Hippocampal formation (tissue), 2 donors: Measurements from ENCODE around the gene CPNE4.

Source experiments
- DNase-seq, 2 donors: peaks; one replicate each; lab custom pipeline; 2025; lab: John Stamatoyannopoulos, UW

CPNE4 gene

GRCh38 chr3:131735116-131735515, 299.7 kb downstream of the CPNE4 start:
- DNase-seq, result no peak

GRCh38 chr3:131733086-131733841, 301.6 kb downstream of the CPNE4 start:
- DNase-seq, result no peak

GRCh38 chr3:131731709-131732108, 303.1 kb downstream of the CPNE4 start:
- no peak for DNase-seq

GRCh38 chr3:131730581-131730980, 304.2 kb downstream of the CPNE4 start:
- DNase-seq, result no peak

- DNase-seq, result no peak
Observed at GRCh38 chr3:131729643-131730017, 305.2 kb downstream of the CPNE4 start.

- DNase-seq, result no peak
Observed at GRCh38 chr3:131728898-131729642, 305.7 kb downstream of the CPNE4 start.

- no peak for DNase-seq
Observed at GRCh38 chr3:131725414-131725813, 309.4 kb downstream of the CPNE4 start.

GRCh38 chr3:131723343-131723742, 311.5 kb downstream of the CPNE4 start:
- DNase-seq, result no peak

- DNase-seq, result no peak
Observed at GRCh38 chr3:131717493-131717892, 317.3 kb downstream of the CPNE4 start.

GRCh38 chr3:131716943-131717342, 317.9 kb downstream of the CPNE4 start:
- no peak for DNase-seq

GRCh38 chr3:131716007-131716406, 318.8 kb downstream of the CPNE4 start:
- DNase-seq, result no peak

GRCh38 chr3:131714585-131715220, 320.1 kb downstream of the CPNE4 start:
- no peak for DNase-seq

GRCh38 chr3:131713416-131714123, 321.2 kb downstream of the CPNE4 start:
- DNase-seq, result no peak

- DNase-seq, result no peak
Observed at GRCh38 chr3:131712662-131713061, 322.2 kb downstream of the CPNE4 start.

GRCh38 chr3:131711114-131711768, 323.6 kb downstream of the CPNE4 start:
- DNase-seq, result no peak

- no peak for DNase-seq
Observed at GRCh38 chr3:131708241-131708640, 326.6 kb downstream of the CPNE4 start.

GRCh38 chr3:131705558-131706051, 329.2 kb downstream of the CPNE4 start:
- DNase-seq, result no peak

- DNase-seq, result no peak
Observed at GRCh38 chr3:131705099-131705498, 329.7 kb downstream of the CPNE4 start.

- DNase-seq, result no peak
Observed at GRCh38 chr3:131704098-131704497, 330.7 kb downstream of the CPNE4 start.

- DNase-seq, result no peak
Observed at GRCh38 chr3:131702146-131702545, 332.7 kb downstream of the CPNE4 start.

- no peak for DNase-seq
Observed at GRCh38 chr3:131701153-131701770, 333.6 kb downstream of the CPNE4 start.
